HCT116 (cell line): ENCODE results near the gene AIF1L. TPM values are rescaled to one million over a fixed set of nuclear protein-coding genes. Genes with fewer than 3 reads are reported as not detected.

Experiments
- ATAC-seq: fragments of 200-7000 bp; cut with Tn5 transposase; 2 replicates; pipeline ENCODE4 v1.9.1; 2020; ENCODE audit warnings: mild to moderate bottlenecking, moderate library complexity
- BruUV-seq: library from RNA; stranded (reverse); fragments of 400-500 nt; replicated peaks from 2 replicates; lab custom pipeline; 2021; lab: Mats Ljungman, UMichigan
- CTCF ChIA-PET: fragments of 300-600 bp; sonication (Branson Sonifier 250); formaldehyde crosslinking; loops from one replicate; lab custom pipeline; 2021; ENCODE audit warnings: antibody characterized with exemption; lab: Charles Lee
- POLR2A ChIA-PET: fragments of 300-600, 350-600 bp; sonication (Branson Sonifier 250); formaldehyde crosslinking; loops from one replicate; lab custom pipeline; 2021; ENCODE audit warnings: antibody characterized with exemption; lab: Charles Lee
- RAD21 ChIA-PET, 2 experiments: fragments of 300-600 bp; sonication (Branson Sonifier 250); formaldehyde crosslinking; loops; one replicate each; lab custom pipeline; 2023; ENCODE audit warnings: low total read pairs in 2 of 2; ENCODE audit not compliant: uncharacterized antibody in 2 of 2, unreplicated experiment in 2 of 2, low non-redundant PET in 1 of 2; lab: Charles Lee
- DNase-seq: peaks from one replicate; pipeline ENCODE4 v3.0.0-alpha.2; 2010; ENCODE audit warnings: low read depth, low spot score
- H2AFZ ChIP-seq: fragments of 200-600 bp; shearing (Covaris generic), sonication (generic); 2 replicates; pipeline ENCODE4 v1.6.1; 2017; ENCODE audit warnings: low read depth, mixed run types, mixed read lengths, antibody characterized with exemption, low read length; ENCODE audit not compliant: poor library complexity, severe bottlenecking
- H3K27ac ChIP-seq: 2 replicates; pipeline ENCODE4 v1.5.1; 2012; ENCODE audit warnings: low read depth, low read length
- H3K27me3 ChIP-seq: fragments of 200-600 bp; sonication (generic); 2 replicates; pipeline ENCODE4 v1.6.1; 2016; ENCODE audit warnings: mixed run types, low read length, mixed read lengths; ENCODE audit not compliant: insufficient read depth
- H3K36me3 ChIP-seq, 2 experiments: fragments of 200-500 bp in 1 of 2; fragments of 200-600 bp in 1 of 2; sonication (Bioruptor generic) in 1 of 2; sonication (generic) in 1 of 2; 2 replicates each; pipeline versions ENCODE4 v1.5.1 to v1.6.1; 2014 to 2016; ENCODE audit warnings: low read length in 2 of 2, inconsistent platforms in 1 of 2, mixed read lengths in 1 of 2, mixed run types in 1 of 2; ENCODE audit not compliant: insufficient read depth in 2 of 2, control insufficient read depth in 1 of 2
- H3K4me1 ChIP-seq, 2 experiments: fragments of 200-600 bp in 1 of 2; sonication (generic) in 1 of 2; 2 replicates each; pipeline versions ENCODE4 v1.5.1 to v1.6.1; 2012 to 2017; ENCODE audit warnings: low read length in 2 of 2, inconsistent platforms in 1 of 2, mild to moderate bottlenecking in 1 of 2, mixed read lengths in 1 of 2, mixed run types in 1 of 2, moderate library complexity in 1 of 2; ENCODE audit not compliant: insufficient read depth in 2 of 2, control insufficient read depth in 1 of 2
- H3K4me2 ChIP-seq: fragments of 200-600 bp; sonication (generic); 2 replicates; pipeline ENCODE4 v1.6.1; 2017; ENCODE audit warnings: mixed run types, low read length, mixed read lengths
- H3K4me3 ChIP-seq, 2 experiments: fragments of 200-600 bp in 1 of 2; sonication (generic) in 1 of 2; replicated peaks in 1 of 2; 2 replicates each; pipeline ENCODE4 v1.5.1; 2011 to 2016; ENCODE audit warnings: low read length in 2 of 2, control low read depth in 1 of 2, low read depth in 1 of 2, mild to moderate bottlenecking in 1 of 2, mixed read lengths in 1 of 2, mixed run types in 1 of 2
- H3K79me2 ChIP-seq: fragments of 200-600 bp; sonication (generic); 2 replicates; pipeline ENCODE4 v1.6.1; 2017; ENCODE audit warnings: mild to moderate bottlenecking, mixed run types, low read length, moderate library complexity, mixed read lengths; ENCODE audit not compliant: insufficient read depth
- H3K9ac ChIP-seq: fragments of 200-600 bp; sonication (generic); 2 replicates; pipeline ENCODE4 v1.6.1; 2016; ENCODE audit warnings: low read length, mixed read lengths
- H3K9me2 ChIP-seq: fragments of 200-600 bp; sonication (generic), shearing (Covaris generic); 2 replicates; pipeline ENCODE4 v1.6.1; 2017; ENCODE audit warnings: mixed run types, mild to moderate bottlenecking, moderate library complexity; ENCODE audit not compliant: insufficient read depth
- H3K9me3 ChIP-seq, 2 experiments: fragments of 200-500 bp in 1 of 2; fragments of 200-600 bp in 1 of 2; sonication (Bioruptor generic) in 1 of 2; sonication (generic) in 1 of 2; 2 replicates each; pipeline ENCODE4 v1.6.1; 2014 to 2017; ENCODE audit warnings: low read length in 2 of 2, mixed read lengths in 2 of 2, inconsistent platforms in 1 of 2, low read depth in 1 of 2, mild to moderate bottlenecking in 1 of 2, mixed run types in 1 of 2, moderate library complexity in 1 of 2; ENCODE audit not compliant: control insufficient read depth in 1 of 2, insufficient read depth in 1 of 2
- H4K20me1 ChIP-seq: fragments of 200-600 bp; sonication (generic), shearing (Covaris generic); 2 replicates; pipeline ENCODE4 v1.6.1; 2017; ENCODE audit warnings: mixed run types, mild to moderate bottlenecking, moderate library complexity; ENCODE audit not compliant: insufficient read depth
- ELF1 ChIP-seq: IDR thresholded peaks from 2 replicates; pipeline ENCODE4 v1.6.1; 2012; ENCODE audit warnings: low read depth, borderline replicate concordance
- FOSL1 ChIP-seq: IDR thresholded peaks from 2 replicates; pipeline ENCODE4 v1.6.1; 2012; ENCODE audit warnings: low read depth
- POLR2A ChIP-seq: IDR thresholded peaks from 2 replicates; pipeline ENCODE4 v1.7.0; 2011; ENCODE audit warnings: borderline replicate concordance; ENCODE audit not compliant: insufficient read depth, insufficient read length; ENCODE audit errors: extremely low read depth
- POLR2AphosphoS5 ChIP-seq: IDR thresholded peaks from 2 replicates; pipeline ENCODE4 v1.6.1; 2011; ENCODE audit warnings: mild to moderate bottlenecking, low read depth, low read length, moderate library complexity
- RAD21 ChIP-seq: IDR thresholded peaks from 2 replicates; pipeline ENCODE4 v1.6.1; 2012; ENCODE audit warnings: low read depth, mild to moderate bottlenecking
- TCF7L2 ChIP-seq: IDR thresholded peaks from 2 replicates; pipeline ENCODE4 v1.7.0; 2011; ENCODE audit warnings: borderline replicate concordance, inconsistent platforms; ENCODE audit not compliant: insufficient read depth, insufficient read length; ENCODE audit errors: extremely low read depth
- intact Hi-C: fragments of 100-400 bp; cut with micrococcal nuclease; formaldehyde crosslinking; loops from 2 replicates; pipeline ENCODE4 v1.10.0; 2022
- total RNA-seq: library from RNA; stranded (reverse); gene quantifications from one replicate; pipeline ENCODE4 v1.2.1, GENCODE V29; 2021; ENCODE audit not compliant: unreplicated experiment
- TF ChIP-seq, protein P1 (sequence below), 3 experiments: fragments of 200-600 bp in 1 of 3; sonication (generic) in 1 of 3; IDR thresholded peaks in 2 of 3; conservative IDR thresholded peaks in 1 of 3; 2 replicates each; pipeline ENCODE4 v1.5.1; 2012 to 2017; ENCODE audit warnings: low read depth in 2 of 3, low read length in 2 of 3, antibody characterized with exemption in 1 of 3, borderline replicate concordance in 1 of 3, control low read depth in 1 of 3, mild to moderate bottlenecking in 1 of 3, mixed read lengths in 1 of 3, mixed run types in 1 of 3, moderate library complexity in 1 of 3; ENCODE audit not compliant: insufficient read depth in 1 of 3
- TF ChIP-seq, protein P2 (sequence below): IDR thresholded peaks from 2 replicates; pipeline ENCODE4 v1.6.1; 2012
- TF ChIP-seq, protein P3 (sequence below): IDR thresholded peaks from 2 replicates; pipeline ENCODE4 v1.6.1; 2012; ENCODE audit warnings: low read depth

The AIF1L gene
- total RNA-seq, 1 experiment from 2014 or later, result 34.0 TPM

DNA sequence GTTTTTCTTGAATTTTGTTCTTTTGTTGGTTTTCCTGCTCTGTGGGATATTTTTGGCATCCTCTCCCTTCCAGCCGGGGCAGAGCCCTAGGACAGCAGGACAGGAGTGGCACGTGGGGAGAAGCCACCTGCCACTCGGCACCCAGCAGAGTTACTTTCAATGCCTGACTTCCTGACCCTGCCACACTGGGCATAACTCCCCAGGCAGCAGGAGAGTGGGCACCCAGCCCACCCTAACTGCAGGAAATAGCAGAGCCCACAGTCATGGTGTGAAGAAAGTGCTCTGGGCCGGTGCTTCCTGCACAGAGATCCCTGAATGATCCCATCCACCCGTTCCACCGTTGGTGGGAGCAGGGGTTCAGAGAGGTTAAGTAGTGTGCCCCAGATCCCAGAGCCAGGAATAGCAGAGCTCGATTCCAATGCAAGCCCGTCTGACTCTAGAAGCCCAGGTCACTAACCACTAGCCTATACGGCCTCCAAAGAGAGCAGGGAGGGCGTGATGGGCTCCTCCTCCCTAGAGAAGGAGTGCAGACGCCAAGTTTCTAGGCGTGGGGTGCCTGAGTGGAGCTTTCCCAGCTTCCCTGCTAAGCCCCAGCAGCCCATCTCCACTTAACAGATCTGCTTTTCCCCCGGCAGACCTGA lies 20.9 kb downstream of the AIF1L start:
- Histone ChIP-seq H3K4me3 (no peak overlapping the region), H2AFZ (no peak overlapping the region), H3K4me2 (no peak overlapping the region), H3K4me1 (no peaks in the 10 kb centered on the region), H4K20me1 (no peaks in the 10 kb centered on the region), H3K9ac (no peak overlapping the region), H3K9me2 (no peaks in the 10 kb centered on the region), H3K27ac (no peak overlapping the region), H3K79me2 (no peaks in the 10 kb centered on the region), H3K9me3 (no peaks in the 10 kb centered on the region), H3K36me3 (peaks cover 3 to 5% of the 10 kb centered on the region in 2 experiments; a peak in 2 of 4 replicates), H3K27me3 (no peaks in the 10 kb centered on the region)
- RAD21 ChIA-PET, result no interaction called here
- no peak for ATAC-seq
- intact Hi-C loops, result no loop called here
- no TSS peak for BruUV-seq
- TF ChIP-seq, protein P1, sequence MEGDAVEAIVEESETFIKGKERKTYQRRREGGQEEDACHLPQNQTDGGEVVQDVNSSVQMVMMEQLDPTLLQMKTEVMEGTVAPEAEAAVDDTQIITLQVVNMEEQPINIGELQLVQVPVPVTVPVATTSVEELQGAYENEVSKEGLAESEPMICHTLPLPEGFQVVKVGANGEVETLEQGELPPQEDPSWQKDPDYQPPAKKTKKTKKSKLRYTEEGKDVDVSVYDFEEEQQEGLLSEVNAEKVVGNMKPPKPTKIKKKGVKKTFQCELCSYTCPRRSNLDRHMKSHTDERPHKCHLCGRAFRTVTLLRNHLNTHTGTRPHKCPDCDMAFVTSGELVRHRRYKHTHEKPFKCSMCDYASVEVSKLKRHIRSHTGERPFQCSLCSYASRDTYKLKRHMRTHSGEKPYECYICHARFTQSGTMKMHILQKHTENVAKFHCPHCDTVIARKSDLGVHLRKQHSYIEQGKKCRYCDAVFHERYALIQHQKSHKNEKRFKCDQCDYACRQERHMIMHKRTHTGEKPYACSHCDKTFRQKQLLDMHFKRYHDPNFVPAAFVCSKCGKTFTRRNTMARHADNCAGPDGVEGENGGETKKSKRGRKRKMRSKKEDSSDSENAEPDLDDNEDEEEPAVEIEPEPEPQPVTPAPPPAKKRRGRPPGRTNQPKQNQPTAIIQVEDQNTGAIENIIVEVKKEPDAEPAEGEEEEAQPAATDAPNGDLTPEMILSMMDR (IDR thresholded peaks at IDR 0.05 in 2 of 3, conservative IDR thresholded peaks at IDR 0.05 in 1 of 3; ENCODE audit: borderline replicate concordance in 1 of 3, insufficient read depth in 1 of 3, low read depth in 2 of 3, low read length in 2 of 3), result no peak
- TF ChIP-seq POLR2A (no peak), FOSL1 (no peak), RAD21 (no peak), POLR2AphosphoS5 (no peak), TCF7L2 (no peak), ELF1 (no peak)
- TF ChIP-seq, protein P2, sequence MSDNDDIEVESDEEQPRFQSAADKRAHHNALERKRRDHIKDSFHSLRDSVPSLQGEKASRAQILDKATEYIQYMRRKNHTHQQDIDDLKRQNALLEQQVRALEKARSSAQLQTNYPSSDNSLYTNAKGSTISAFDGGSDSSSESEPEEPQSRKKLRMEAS, result no peak
- TF ChIP-seq, protein P3, sequence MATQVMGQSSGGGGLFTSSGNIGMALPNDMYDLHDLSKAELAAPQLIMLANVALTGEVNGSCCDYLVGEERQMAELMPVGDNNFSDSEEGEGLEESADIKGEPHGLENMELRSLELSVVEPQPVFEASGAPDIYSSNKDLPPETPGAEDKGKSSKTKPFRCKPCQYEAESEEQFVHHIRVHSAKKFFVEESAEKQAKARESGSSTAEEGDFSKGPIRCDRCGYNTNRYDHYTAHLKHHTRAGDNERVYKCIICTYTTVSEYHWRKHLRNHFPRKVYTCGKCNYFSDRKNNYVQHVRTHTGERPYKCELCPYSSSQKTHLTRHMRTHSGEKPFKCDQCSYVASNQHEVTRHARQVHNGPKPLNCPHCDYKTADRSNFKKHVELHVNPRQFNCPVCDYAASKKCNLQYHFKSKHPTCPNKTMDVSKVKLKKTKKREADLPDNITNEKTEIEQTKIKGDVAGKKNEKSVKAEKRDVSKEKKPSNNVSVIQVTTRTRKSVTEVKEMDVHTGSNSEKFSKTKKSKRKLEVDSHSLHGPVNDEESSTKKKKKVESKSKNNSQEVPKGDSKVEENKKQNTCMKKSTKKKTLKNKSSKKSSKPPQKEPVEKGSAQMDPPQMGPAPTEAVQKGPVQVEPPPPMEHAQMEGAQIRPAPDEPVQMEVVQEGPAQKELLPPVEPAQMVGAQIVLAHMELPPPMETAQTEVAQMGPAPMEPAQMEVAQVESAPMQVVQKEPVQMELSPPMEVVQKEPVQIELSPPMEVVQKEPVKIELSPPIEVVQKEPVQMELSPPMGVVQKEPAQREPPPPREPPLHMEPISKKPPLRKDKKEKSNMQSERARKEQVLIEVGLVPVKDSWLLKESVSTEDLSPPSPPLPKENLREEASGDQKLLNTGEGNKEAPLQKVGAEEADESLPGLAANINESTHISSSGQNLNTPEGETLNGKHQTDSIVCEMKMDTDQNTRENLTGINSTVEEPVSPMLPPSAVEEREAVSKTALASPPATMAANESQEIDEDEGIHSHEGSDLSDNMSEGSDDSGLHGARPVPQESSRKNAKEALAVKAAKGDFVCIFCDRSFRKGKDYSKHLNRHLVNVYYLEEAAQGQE, result no peak
- DNase-seq, result no peak
- POLR2A ChIA-PET, result no interaction called here
- CTCF ChIA-PET, result no interaction called here
